Measurements from ENCODE around the gene RABIF.

The RABIF gene

DNA sequence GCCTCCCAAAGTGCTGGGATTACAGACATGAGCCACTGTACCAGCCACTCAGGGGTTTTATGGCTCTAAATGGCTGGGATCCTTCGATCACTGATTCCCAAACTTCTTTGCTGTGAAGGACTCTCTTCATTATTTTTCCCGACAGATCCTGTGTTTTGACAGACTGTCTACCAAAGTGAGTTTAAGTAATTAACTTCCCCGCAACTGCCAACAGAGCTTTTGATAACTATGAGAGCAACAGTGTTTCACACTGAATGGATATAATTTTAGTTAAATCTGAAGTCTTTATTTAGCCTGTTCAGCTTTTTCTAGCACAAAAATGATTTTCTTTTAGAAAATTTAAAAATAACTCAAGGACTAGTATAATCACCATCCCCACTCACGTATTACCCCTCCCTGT is 12.6 kb upstream of the RABIF start:
- no peak overlapping the region for H3K4me3 ChIP-seq (ENCODE audit: low read length)

DNA sequence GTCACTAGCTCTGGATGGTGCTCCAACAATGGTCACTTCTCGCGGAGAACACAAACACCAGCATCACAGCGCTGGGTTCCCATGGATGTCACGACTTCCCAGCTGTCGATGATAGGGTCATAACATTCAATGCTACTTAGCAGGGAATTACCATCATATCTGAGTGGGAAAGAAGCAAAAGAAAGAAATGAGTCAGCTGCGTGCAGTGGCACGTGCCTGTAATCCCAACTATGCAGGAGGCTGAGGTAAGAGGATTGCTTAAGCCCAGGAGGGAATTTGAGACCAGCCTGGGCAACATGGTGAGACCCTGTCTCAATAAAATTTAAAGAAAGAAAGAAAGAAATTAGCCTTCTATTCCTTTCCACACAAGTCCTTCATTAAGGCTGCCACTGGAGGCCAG is 3.6 kb upstream of the RABIF start:
- no peak for TF ChIP-seq ZNF274 (IDR thresholded peaks at IDR 0.05; ENCODE audit: low read depth, low read length)
- H3K4me3 ChIP-seq (ENCODE audit: low read length) = no peak overlapping the region

More for the DNA sequence above, 12.6 kb upstream of the RABIF start:
- TF ChIP-seq ZNF274 (IDR thresholded peaks at IDR 0.05; ENCODE audit: low read depth, low read length) = no peak

- no peak for TF ChIP-seq ZNF274 (IDR thresholded peaks at IDR 0.05; ENCODE audit: low read depth, low read length)
- no peak overlapping the region for H3K4me3 ChIP-seq (ENCODE audit: low read length)
Observed at GRCh38 chr1:202890392-202890791, 1.4 kb upstream of the RABIF start.

DNA sequence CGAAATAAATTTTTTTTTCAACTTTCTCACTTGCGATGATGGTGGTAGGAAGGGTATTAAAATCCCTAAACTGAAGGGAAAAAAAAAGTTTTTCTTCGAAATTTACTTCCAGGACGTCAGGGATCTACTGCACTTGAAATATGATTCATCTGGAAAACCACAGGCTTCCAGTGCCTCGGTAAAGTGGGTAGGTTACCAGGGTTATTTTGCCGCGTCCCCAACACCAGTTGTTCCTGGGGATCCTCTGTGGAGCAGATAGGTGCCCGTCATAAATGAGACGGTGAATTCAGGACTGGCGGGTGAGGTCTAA is 773 bp downstream of the RABIF start:
- TF ChIP-seq ZNF274 (IDR thresholded peaks at IDR 0.05; ENCODE audit: low read depth, low read length) = no peak
- H3K4me3 ChIP-seq (ENCODE audit: low read length) = peak overlapping the region; percentile 99

DNA sequence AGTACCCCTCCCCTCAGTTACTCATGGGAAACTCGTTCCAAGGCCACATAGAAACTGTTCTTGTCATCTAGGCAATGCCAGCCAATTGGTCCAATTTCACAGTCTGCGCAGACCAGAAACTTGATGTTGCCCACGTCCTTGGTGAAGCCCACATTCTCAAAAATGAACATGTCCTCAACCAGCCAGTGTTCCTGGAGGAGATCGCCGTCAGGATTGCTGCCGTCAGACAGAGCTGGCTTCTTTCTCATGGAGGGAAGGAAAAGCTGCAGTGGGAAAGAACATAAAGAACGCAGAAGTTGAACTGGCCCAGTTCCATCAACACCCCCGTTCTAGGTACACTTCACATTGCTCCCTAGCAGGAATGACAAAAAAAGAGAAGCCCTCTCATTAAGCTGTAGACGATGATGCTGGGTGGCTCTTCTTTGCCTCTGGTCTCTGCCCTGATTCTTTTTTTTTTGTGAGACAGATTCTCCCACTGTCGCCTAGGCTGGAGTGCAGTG is 7.9 kb downstream of the RABIF start:
- no peak overlapping the region for H3K4me3 ChIP-seq (ENCODE audit: low read length)
- TF ChIP-seq ZNF274 (IDR thresholded peaks at IDR 0.05; ENCODE audit: low read depth, low read length) = no peak

GRCh38 chr1:202880062-202880461 is 8.9 kb downstream of the RABIF start:
- no peak for TF ChIP-seq ZNF274 (IDR thresholded peaks at IDR 0.05; ENCODE audit: low read depth, low read length)
- H3K4me3 ChIP-seq (ENCODE audit: low read length) = no peak overlapping the region

DNA sequence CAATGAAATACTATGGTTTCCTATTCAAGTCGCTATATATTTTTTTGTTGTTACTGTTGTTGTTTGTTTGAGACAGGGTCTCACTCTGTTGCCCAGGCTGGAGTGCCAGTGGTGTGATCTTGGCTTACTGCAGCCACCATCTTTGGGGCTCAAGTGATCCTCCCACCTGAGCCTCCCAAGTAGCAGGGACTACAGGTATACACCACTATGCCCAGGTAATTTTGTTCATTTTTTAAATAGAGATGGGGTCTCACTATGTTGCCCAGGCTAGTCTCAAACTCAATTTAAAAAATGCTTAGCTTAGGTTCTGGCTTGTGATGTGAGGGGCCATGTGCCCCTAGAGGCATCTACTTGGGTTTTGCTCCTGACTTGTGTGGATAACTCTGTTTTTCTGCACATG is 9.8 kb downstream of the RABIF start:
- no peak for TF ChIP-seq ZNF274 (IDR thresholded peaks at IDR 0.05; ENCODE audit: low read depth, low read length)
- no peak overlapping the region for H3K4me3 ChIP-seq (ENCODE audit: low read length)

DNA sequence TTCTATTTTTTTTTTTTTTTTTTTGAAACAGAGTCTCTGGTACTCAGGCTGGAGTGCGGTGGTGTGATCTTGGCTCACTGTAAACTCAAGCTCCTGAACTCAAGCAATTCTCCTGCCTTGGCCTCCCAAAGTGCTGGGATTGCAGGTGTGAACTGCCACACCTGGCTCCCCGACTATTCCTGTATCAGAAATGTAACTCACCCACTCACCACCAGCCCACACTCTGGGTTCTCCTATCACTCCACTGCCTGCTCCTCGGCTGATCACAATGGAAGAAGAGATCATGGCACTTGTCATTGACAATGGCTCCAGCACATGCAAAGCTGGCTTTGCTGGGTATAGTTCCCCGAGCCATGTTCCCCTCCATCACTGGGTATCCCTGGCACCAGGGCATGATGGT is 15.9 kb downstream of the RABIF start:
- no peak for TF ChIP-seq ZNF274 (IDR thresholded peaks at IDR 0.05; ENCODE audit: low read depth, low read length)
- H3K4me3 ChIP-seq (ENCODE audit: low read length) = no peak overlapping the region

DNA sequence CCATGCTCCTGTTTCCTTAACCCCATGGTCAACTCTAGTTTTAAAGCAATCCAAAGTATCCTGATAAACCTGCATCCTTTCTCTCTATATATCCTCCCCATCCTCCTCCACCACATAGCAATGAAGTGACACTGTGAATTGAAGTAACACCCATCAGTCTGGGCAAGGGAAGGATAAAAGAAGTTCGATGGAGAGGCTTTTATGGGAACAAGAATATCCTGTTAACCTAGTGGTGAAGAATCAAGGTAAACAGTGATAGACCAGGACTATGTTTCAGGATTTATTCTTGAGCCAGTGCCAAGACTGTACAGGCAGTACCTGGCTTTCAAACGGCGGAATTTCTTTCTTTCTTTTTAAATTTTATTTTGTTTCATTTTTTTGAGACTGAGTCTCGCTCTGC is 17.6 kb downstream of the RABIF start:
- TF ChIP-seq ZNF274 (IDR thresholded peaks at IDR 0.05; ENCODE audit: low read depth, low read length) = no peak
- H3K4me3 ChIP-seq (ENCODE audit: low read length) = no peak overlapping the region

- no peak for TF ChIP-seq ZNF274 (IDR thresholded peaks at IDR 0.05; ENCODE audit: low read depth, low read length)
- no peak overlapping the region for H3K4me3 ChIP-seq (ENCODE audit: low read length)
Observed at GRCh38 chr1:202862679-202863560, 26.0 kb downstream of the RABIF start.

DNA sequence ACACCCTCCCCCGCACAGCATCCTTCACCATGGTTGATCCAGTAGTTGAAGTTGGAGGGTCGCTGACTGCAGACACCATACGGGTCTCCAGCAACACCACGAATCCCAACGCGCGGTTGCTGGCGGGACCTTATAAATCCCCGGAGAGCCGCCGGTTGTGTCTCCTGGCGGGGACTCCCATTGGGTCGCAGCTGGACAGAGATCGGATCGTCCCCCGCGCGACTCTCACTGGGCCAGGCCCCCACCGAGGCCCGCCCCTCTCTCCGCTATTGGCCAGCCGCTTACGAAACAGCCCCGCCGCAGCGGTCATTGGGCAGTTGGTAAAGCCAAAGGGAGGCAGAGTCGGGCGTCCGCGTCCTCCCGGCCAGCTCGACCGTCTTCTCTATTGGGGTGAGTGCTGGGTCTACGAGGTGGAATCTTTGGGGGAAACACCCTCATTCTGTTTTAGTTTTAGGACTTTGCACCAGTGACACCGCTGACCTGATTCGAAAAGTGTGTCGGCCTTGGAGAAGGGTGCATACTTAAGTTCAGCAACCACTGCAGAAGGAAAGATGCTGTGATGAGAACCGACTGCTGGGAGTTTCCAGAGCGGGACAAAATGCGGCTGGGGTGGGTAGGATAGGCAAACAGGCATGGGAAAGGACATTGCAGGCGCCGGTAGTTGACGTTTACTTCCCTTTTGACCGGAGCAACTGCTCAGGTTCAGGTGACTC is 27.4 kb downstream of the RABIF start:
- TF ChIP-seq ZNF274 (IDR thresholded peaks at IDR 0.05; ENCODE audit: low read depth, low read length) = no peak
- H3K4me3 ChIP-seq (ENCODE audit: low read length) = peak overlapping the region; percentile 71

- TF ChIP-seq ZNF274 (IDR thresholded peaks at IDR 0.05; ENCODE audit: low read depth, low read length) = no peak
- H3K4me3 ChIP-seq (ENCODE audit: low read length) = peak overlapping the region; percentile 71; the same call in 1 of the 2 replicates
Observed at GRCh38 chr1:202860744-202861419, 28.1 kb downstream of the RABIF start.

GRCh38 chr1:202858789-202859414 is 30.0 kb downstream of the RABIF start:
- H3K4me3 ChIP-seq (ENCODE audit: low read length) = no peak overlapping the region
- no peak for TF ChIP-seq ZNF274 (IDR thresholded peaks at IDR 0.05; ENCODE audit: low read depth, low read length)

- no peak for TF ChIP-seq ZNF274 (IDR thresholded peaks at IDR 0.05; ENCODE audit: low read depth, low read length)
- no peak overlapping the region for H3K4me3 ChIP-seq (ENCODE audit: low read length)
Observed at GRCh38 chr1:202858331-202858730, 30.6 kb downstream of the RABIF start.

Data from GM08714 (cell line).